HG02623 (cell line): ENCODE measurements around the gene DOCK7.
A peak's percentile ranks its signal among the peaks of the same experiment; 100 is the strongest.
"Not testable (repeated sequence)": the region's sequence is repeated elsewhere in the genome, so short reads cannot be mapped to it uniquely, and the experiment has no call there.

Source experiments
- ATAC-seq: cut with Tn5 transposase; IDR thresholded peaks from one replicate; pipeline ENCODE4 v1.9.1; 2021; ENCODE audit warnings: moderate library complexity; ENCODE audit not compliant: unreplicated experiment

The DOCK7 gene, protein sequence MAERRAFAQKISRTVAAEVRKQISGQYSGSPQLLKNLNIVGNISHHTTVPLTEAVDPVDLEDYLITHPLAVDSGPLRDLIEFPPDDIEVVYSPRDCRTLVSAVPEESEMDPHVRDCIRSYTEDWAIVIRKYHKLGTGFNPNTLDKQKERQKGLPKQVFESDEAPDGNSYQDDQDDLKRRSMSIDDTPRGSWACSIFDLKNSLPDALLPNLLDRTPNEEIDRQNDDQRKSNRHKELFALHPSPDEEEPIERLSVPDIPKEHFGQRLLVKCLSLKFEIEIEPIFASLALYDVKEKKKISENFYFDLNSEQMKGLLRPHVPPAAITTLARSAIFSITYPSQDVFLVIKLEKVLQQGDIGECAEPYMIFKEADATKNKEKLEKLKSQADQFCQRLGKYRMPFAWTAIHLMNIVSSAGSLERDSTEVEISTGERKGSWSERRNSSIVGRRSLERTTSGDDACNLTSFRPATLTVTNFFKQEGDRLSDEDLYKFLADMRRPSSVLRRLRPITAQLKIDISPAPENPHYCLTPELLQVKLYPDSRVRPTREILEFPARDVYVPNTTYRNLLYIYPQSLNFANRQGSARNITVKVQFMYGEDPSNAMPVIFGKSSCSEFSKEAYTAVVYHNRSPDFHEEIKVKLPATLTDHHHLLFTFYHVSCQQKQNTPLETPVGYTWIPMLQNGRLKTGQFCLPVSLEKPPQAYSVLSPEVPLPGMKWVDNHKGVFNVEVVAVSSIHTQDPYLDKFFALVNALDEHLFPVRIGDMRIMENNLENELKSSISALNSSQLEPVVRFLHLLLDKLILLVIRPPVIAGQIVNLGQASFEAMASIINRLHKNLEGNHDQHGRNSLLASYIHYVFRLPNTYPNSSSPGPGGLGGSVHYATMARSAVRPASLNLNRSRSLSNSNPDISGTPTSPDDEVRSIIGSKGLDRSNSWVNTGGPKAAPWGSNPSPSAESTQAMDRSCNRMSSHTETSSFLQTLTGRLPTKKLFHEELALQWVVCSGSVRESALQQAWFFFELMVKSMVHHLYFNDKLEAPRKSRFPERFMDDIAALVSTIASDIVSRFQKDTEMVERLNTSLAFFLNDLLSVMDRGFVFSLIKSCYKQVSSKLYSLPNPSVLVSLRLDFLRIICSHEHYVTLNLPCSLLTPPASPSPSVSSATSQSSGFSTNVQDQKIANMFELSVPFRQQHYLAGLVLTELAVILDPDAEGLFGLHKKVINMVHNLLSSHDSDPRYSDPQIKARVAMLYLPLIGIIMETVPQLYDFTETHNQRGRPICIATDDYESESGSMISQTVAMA (N-terminal part only)

DNA sequence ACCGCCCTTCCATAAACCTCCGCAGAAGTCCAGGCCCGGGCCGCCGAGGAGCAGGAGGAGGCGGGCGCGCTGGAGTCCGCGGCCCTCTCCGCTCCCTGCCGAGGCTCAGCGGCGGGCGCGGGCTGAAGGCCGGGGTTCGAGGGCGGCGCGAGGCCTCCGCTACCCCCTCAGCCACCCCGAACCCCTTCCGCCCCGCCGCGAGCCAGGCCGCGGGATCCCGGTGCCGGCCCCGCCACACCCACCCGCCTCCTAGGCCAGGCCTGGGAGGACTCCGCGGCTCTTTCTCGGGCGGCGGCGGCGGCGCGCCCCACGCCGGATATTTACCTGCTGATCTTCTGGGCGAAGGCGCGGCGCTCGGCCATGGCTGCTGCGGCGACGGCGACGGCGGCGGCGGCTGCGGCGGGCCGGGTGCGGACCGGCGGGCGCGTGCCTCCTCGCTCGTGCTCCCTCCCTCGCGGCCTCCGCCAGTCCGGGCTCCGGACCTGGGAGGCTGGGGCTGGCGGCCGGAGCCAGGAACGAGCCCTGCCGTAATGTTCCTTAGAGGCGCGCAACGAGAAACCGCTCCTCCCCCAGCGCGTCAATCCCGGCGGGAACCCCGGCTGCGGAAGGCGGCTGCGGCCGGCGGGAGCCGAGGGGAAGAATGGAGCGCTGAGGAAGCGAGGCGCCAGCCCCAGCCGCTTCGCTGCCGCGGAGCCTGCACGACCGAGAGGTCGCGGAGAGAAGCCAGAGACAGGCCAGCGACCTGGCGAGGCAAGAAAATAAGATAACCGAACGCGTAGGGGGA is at the start of gene DOCK7:
TSS of gene DOCK7 (minus strand) at position 484 of the 784 bp plus-strand sequence. CDS start at position 362, 122 bp downstream.
- ATAC-seq, result peak; percentile 57

DNA sequence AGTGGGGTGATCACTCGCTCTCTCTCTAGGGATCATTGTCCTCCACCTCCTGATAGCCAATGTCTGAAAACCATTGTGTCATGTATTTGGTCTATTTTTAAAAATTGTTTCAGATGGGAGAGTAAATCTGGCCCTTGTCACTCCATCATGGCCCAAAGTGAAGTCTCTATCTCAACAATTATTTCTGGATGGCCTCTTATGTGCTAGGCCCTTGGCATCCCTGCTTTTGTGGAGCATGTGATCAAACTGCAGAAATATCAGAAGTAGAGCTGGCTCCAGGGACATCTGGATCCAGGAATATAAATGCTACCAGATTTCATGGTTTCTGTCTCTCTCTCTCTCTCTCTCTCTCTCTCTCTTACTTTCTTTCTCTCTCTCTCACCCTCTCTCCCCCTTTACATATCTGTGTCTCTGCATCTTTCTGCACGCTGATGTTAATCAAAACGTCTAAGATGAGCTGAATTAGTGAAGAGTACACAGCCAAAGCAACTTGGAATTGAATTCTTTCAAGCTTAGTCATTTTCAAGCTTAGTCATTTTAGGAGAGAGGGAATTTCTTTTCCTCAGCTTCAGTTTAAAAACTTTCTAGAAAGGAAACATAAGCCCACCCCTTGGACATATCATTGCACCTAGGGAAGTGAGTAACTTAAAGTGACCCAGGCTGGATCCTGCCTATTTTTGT is 47.4 kb upstream of the DOCK7 start:
- no peak for ATAC-seq

DNA sequence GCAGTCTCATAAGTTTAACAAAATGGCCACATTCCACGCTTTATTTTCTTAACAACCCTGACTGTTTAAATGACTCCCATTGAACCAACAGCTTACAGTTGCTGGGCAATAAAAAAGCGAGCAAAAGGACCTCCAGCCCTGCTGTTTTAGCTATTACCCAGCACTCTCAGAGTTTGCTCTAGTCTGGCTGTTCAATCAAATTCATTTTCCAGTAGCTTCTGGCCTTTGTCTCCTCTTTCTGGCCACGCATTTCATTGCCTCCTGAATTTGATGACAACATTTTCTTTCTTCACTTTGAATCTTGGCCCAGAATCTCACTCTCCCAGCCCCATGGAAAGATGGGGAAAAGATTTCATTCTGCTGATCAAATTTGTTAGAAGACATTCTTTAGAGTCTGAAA is 44.1 kb upstream of the DOCK7 start:
- no peak for ATAC-seq

DNA sequence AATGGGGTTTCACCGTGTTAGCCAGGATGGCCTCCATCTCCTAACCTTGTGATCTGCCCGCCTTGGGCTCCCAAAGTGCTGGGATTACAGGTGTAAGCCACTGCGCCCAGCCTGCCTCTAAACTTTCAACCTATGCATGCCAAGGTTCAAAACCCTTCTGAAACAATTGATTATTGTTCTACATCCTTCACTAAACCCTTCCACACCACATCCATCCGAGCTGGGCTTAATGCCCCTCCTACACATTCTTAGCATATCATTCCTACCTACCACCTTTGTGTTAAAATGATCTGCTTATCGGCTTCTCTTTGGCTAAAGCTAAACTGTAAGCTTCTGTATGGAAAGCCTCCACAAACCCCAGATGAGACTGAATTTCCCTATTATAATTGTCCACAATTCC is 40.8 kb upstream of the DOCK7 start:
- no peak for ATAC-seq

DNA sequence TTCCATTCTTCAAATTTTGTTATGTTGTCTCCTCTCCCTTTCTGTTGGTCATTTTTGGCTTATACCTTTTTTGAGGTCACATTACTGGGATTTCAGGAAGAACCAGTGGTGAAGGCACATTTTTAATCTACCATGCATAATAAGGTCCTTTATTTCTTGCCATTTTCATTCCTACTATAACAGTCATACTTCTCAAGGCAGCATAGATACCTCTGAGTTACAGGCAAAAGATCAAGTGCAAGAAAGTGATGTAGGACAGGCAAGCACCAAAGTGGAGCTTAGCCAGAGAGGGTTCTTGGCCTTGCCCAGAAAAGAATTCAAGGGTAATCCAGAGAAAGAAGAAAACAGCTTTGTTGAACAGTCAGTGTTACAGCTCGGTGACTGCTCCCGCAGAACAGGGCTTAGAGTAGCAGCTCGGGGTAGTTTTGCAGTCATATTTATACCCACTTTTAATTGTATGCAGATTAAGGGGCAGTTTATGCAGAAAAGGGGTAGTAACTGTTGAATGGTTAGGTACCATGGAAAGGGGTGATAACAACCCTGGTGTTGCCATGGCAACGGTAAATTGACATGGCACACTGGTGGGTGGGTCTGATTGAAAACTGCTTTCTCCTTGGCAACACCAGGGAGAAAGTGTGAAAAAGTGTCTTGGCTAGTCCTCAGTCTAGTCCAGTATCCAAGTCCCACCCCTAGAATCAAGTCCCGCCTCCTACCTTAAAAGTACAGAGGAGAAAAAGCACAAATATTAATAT is 39.6 kb upstream of the DOCK7 start:
- ATAC-seq, result no peak

DNA sequence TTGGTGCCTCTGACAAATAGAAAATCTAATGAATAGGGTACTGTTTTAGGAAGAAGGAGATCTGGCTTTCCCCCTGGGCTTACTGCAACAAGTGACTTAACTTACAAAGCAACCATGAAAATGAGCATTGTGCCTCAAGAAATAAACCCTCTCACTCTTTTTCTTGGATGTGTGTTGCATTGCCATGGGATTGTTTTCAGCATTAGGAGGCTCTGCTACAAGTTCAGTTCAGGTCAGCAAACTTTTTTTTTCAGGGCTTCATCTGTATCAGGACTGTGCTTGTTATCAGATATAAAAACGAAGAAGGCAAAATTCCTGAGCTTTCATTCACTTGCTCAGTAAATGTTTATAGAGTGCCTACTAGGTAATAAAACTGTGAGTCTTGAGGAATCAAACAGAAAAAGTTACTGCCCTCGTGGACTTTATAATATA is 37.8 kb upstream of the DOCK7 start:
- ATAC-seq, result no peak

DNA sequence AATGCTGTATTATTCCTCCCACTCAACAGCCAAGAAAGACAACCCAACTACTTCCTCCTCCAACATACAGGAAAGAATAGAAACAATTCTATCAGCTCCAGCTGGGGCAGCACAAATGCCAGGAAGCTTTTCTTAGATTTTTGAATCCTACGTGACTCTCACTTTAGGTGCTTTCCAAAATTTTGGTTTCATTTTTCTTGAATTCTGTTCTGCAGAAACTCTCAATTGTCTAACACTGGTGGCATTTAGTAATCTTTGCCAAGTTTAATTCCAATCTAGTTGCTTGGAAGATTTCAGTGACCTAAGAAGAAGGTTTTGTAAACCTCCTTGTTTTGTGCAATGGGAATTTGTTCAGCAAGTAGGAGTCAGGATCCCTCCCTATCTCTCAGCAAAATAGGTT is 37.1 kb upstream of the DOCK7 start:
- ATAC-seq, result no peak

DNA sequence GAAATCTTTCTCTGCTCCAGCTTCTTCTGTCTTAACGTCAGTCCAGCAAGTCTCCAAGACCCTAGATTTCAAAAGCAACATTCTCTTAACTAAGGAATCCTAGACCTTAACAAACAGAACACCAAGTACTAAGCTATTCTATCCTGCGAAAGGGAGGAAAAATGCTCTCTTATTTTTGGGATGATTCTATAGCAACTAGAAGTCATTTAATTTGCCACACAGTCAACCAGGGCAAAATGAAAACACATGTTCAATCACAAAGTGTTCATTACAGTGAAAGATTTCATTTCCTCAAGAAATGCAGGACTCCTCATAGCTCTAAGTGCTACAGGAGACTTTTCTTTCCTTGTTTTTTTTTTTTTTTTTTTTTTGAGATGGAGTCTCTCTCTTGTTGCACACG is 36.2 kb upstream of the DOCK7 start:
- no peak for ATAC-seq

DNA sequence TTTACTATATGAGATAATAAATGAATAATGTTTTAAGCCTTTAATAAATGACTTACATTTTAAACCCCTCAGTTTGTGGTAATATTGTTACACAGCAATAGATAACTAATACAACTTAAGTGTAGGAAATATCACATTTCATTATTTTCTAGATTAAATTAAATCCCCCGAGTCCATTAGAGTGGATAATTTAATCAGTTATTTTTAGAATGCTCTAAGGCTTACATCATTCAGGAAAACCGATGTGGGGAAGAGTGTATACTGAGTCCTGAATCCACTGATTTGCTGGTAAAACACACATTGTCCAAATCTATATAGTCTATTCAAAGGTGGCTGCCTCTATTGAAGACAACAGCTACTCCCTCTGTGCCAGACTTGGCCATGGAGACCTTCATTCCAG is 35.7 kb upstream of the DOCK7 start:
- ATAC-seq, result no peak

DNA sequence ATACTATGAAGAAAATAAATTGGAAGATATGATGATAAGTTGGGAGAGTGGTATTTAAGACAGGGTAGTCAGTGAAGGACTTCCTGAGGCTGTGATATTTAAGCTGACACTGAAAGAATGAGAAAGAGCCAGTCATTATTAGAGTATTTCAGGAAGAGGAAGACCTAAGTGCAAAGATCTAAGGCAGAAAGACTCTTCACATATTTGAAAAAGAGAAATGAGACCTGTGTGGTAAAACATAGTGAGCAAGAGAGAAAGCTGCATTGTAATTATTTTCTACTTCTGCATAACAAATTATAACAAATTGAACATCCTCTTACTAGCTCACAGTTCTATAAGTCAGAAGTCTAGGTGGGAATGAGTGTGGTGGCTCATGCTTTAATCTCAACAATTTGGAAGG is 34.6 kb upstream of the DOCK7 start:
- peak; percentile 55 for ATAC-seq

DNA sequence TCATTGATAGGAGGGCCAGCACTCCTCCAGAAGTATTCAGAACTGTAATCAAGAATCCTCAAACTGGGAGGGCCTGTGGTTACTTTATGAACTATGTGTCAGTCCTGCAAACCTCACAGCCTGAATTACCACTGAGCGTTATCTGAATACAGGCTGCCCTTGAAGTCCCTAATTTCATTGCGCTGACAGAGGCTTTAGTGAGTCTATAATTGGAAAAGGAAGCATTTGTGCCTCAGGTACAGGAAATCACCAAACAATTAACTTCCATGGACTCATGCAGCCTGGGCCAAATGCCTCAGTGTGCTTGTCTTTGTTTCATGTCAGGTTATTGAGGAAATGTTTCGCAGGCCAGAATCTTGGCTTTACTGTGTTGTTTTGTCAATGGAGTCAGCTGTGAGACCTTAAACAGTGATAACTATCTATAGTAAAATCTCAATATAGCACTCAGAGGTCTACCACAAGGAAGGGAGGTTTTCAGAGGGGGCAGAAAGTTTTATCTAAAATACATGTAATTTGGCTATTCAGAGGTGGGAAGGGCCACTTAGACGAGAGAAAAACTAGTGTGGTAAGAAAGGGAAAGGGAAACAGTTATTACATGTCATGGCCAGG is 32.9 kb upstream of the DOCK7 start:
- no peak for ATAC-seq

DNA sequence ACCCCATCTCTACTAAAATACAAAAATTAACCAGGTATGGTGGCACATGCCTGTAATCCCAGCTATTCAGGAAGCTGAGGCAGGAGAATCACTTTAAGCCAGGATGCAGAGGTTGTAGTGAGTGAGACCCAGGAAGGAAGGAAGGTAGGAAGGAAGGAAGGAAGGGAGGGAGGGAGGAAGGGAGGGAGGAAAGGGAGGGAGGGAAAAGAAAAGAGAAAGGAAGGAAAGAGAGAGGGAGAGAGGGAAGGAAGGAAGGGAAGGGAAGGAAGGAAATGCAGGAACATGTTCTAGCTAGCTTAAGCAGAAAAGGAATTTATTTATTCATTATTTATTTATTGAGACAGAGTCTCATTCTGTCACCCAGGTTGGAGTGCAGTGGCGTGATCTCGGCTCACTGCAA is 30.2 kb upstream of the DOCK7 start:
- not testable (repeated sequence) for ATAC-seq

DNA sequence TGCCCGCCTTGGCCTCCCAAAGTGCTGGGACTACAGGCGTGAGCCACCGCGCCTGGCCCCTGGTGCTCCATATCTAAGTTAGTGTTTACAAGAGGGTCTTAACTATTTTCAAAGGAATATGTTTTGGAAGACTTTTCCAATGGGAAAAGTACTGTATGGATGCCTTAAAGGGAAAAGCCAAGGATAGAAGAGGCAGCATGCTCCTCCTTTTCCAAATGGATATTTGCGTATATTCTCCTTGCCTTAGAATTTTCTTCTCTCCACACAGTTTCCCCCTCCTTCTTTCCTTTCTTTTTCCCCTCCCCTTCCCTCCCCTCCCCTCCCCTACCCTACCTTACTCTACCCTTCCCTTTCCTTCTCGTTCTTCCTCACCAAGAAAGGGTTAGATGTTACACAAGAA is 29.3 kb upstream of the DOCK7 start:
- ATAC-seq, result no peak

DNA sequence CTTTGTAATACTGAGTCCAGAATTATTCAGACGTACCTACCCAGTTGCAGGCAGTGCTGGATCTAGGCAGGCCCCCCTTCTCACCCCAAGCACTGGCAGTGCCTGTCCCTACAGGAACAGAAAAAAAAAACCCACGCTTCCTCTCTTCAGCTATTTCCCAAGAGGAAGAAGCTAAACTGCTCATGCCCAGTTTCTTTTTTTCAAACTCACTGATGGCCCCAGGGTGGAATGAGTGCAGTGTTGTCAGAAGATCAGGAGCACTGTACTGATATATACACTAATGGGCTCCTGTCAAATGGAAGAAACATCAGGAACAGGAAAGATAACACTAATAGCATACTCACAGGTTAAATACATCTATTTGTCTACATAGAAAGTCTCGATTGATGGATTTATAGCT is 28.2 kb upstream of the DOCK7 start:
- ATAC-seq, result no peak

DNA sequence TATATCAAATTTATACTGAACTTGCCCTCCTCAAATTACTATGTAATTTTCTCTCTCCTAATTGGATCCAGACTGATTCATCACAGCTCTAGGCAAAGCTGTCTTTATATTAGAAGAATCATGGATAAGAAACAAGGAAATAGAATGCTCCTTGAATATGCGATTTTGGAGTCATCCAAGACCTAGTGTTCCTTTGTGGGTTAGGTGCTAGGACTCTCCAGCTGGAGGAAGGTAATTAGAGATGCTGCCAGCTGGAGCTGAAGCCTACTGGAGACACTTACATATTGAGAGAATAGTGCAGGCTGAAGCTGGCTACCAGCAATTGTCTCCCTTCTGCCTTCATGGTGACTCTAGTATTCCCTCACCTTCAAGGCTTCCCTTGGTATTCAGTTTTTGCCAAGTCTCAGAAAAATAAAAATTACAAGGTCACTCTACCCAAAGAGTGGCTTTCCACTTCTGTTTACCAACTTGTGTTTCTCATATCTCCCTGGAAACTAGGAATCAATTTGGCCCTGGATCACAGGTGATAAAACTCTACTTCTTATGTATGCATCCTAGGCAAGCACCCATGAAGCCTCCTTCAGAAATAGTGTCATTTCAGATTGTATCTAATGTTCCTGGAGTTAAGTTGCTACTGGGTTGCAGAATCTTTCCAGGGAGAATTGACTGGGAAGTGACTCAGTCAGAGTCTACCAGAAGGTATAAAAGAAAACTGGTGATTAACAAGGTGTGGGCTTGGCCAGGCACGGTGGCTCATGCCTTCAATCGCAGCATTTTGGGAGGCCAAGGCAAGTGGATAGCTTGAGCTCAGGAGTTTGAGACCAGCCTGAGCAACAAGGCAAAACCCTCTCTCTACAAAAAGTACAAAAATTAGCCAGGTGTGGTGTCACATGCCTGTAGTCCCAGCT is 24.4 kb upstream of the DOCK7 start:
- ATAC-seq, result no peak

DNA sequence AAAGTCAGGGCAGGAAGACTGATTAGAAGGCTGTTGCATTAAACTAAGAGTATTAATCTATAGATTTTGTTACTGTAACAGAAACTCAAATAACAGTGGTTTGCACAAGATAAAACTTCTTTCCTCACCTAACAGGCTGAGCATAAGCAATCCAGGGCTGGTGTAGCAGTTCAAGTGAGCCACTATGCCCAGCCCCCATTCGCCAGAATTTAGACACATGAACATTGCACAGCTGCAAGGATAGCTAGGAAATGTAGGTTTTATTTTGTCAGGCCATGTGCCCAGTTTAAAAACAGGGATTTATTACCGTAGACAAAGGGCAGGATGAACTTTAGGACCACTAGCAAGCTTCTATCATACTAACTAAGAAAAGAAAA is 19.5 kb upstream of the DOCK7 start:
- ATAC-seq, result no peak

DNA sequence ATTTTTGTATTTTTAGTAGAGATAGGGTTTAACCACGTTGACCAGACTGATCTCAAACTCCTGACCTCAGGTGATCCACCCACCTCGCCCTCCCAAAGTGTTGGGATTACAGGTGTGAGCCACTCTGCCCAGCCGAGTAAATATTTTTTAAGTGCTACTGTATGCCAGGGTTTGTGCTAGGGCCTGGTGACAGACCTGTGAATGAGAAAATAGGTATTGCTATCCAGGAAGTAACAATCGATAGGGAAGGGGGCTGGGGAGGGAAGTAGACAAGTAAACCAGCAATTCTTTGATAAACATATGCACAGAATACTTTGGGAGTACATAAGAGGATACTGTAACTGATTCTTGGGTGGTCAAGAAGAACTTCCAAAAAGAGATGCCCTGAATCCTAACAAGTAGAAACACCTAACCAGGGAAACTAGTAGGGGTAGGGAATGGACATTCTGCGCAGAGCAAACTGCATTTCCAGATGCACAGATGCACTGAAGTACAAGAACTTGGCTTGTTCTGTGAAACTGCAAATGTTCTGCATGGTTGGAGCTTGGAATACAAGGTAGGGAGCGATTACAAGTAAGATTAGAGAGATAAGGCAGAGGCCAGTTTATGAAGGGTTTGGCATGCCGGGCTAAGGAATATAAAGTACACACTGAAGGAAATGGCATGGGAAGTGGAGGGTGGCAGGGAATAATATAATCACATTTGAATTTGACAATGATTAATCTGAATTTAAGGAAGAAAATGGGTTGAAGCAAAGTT is 19.0 kb upstream of the DOCK7 start:
- ATAC-seq, result no peak
